Neural crest cell (in vitro differentiated cells): ENCODE measurements around the gene GFI1. TPM values are rescaled to one million over a fixed set of nuclear protein-coding genes. Genes with fewer than 3 reads are reported as not detected.

Source experiments
- DNase-seq: peaks from one replicate; pipeline ENCODE4 v3.0.0; 2021; ENCODE audit warnings: low read depth, mixed read lengths, low spot score
- H3K27ac Mint-ChIP-seq: one replicate; pipeline ENCODE4 v1.8.0; 2021; ENCODE audit warnings: mild to moderate bottlenecking, mixed read lengths; ENCODE audit not compliant: unreplicated experiment
- H3K27me3 Mint-ChIP-seq: 2 replicates; pipeline ENCODE4 v1.8.0; 2021; ENCODE audit warnings: low read depth, mild to moderate bottlenecking, mixed read lengths
- H3K36me3 Mint-ChIP-seq: 2 replicates; pipeline ENCODE4 v1.8.0; 2021; ENCODE audit warnings: low read depth, mild to moderate bottlenecking, mixed read lengths
- H3K4me1 Mint-ChIP-seq: 2 replicates; pipeline ENCODE4 v1.8.0; 2021; ENCODE audit warnings: mixed read lengths
- H3K4me3 Mint-ChIP-seq: one replicate; pipeline ENCODE4 v1.8.0; 2021; ENCODE audit warnings: mild to moderate bottlenecking, mixed read lengths
- H3K9me3 Mint-ChIP-seq: 2 replicates; pipeline ENCODE4 v1.8.0; 2021; ENCODE audit warnings: mixed read lengths
- CTCF ChIP-seq: fragments of 200-600 bp; sonication (generic); conservative IDR thresholded peaks from 2 replicates; pipeline ENCODE4 v1.5.0; 2021; ENCODE audit warnings: antibody characterized with exemption, mild to moderate bottlenecking
- total RNA-seq: library from RNA; stranded (reverse); gene quantifications from 2 replicates; pipeline ENCODE4 v1.2.1, GENCODE V29; 2021

GFI1 gene
- total RNA-seq, 1 donor from 2014 or later: 0.16 TPM

GRCh38 chr1:92515796-92516201 is 29.1 kb upstream of the GFI1 start:
- DNase-seq: no peak
- H3K9me3 Mint-ChIP-seq: no peaks in the 10 kb centered on the region
- H3K27ac Mint-ChIP-seq: no peak overlapping the region
- H3K36me3 Mint-ChIP-seq: peaks cover 5% of the 10 kb centered on the region
- H3K4me1 Mint-ChIP-seq: no peaks in the 10 kb centered on the region
- no peak overlapping the region for H3K4me3 Mint-ChIP-seq
- TF ChIP-seq CTCF: no peak
- no peaks in the 10 kb centered on the region for H3K27me3 Mint-ChIP-seq

GRCh38 chr1:92511541-92511940 is 24.8 kb upstream of the GFI1 start:
- H3K4me3 Mint-ChIP-seq: no peak overlapping the region
- H3K4me1 Mint-ChIP-seq: no peaks in the 10 kb centered on the region

GRCh38 chr1:92509619-92510018 is 22.9 kb upstream of the GFI1 start:
- DNase-seq: no peak
- TF ChIP-seq CTCF: no peak
- Mint-ChIP-seq H3K36me3 (no peaks in the 10 kb centered on the region), H3K9me3 (no peaks in the 10 kb centered on the region), H3K4me3 (no peak overlapping the region), H3K4me1 (no peaks in the 10 kb centered on the region), H3K27ac (no peak overlapping the region), H3K27me3 (no peaks in the 10 kb centered on the region)

More at GRCh38 chr1:92511541-92511940, 24.8 kb upstream of the GFI1 start:
- Mint-ChIP-seq H3K9me3 (no peaks in the 10 kb centered on the region), H3K36me3 (peaks cover 2% of the 10 kb centered on the region), H3K27ac (no peak overlapping the region), H3K27me3 (no peaks in the 10 kb centered on the region)
- no peak for DNase-seq
- TF ChIP-seq CTCF: no peak

GRCh38 chr1:92505015-92505692 is 18.4 kb upstream of the GFI1 start:
- Mint-ChIP-seq H3K36me3 (no peaks in the 10 kb centered on the region), H3K9me3 (no peaks in the 10 kb centered on the region), H3K4me3 (no peak overlapping the region), H3K4me1 (no peaks in the 10 kb centered on the region), H3K27me3 (no peaks in the 10 kb centered on the region), H3K27ac (no peak overlapping the region)
- no peak for DNase-seq
- TF ChIP-seq CTCF: no peak

- DNase-seq: no peak
- TF ChIP-seq CTCF: no peak
- Mint-ChIP-seq H3K9me3 (no peaks in the 10 kb centered on the region), H3K4me1 (no peaks in the 10 kb centered on the region), H3K36me3 (no peaks in the 10 kb centered on the region), H3K4me3 (no peak overlapping the region), H3K27ac (no peak overlapping the region), H3K27me3 (peaks cover 2% of the 10 kb centered on the region)
Observed at GRCh38 chr1:92504291-92505014, 17.7 kb upstream of the GFI1 start.
